Epithelial cell of proximal tubule (primary cell): Measurements from ENCODE around the gene FMN2. TPM values are rescaled to one million over a fixed set of nuclear protein-coding genes. Genes with fewer than 3 reads are reported as not detected.
A peak's percentile ranks its signal among the peaks of the same experiment; 100 is the strongest.

ENCODE experiments used
- DNase-seq: peaks from one replicate; pipeline ENCODE4 v3.0.0-alpha.2; 2011; ENCODE audit warnings: low read depth
- H3K4me3 ChIP-seq: 2 replicates; pipeline ENCODE4 v1.5.1; 2011; ENCODE audit warnings: low read depth, mild to moderate bottlenecking, low read length
- total RNA-seq: library from RNA; depleted of rRNA; stranded (reverse); fragments of >200 nt; gene quantifications from 2 replicates; pipeline ENCODE4 v1.2.3, GENCODE V29; 2015
- TF ChIP-seq, protein P1 (sequence below): conservative IDR thresholded peaks from 2 replicates; pipeline ENCODE4 v1.5.1; 2012; ENCODE audit warnings: low read depth, mild to moderate bottlenecking, low read length

Gene FMN2
- total RNA-seq, 1 donor from 2014 or later: 0.86 TPM

DNA sequence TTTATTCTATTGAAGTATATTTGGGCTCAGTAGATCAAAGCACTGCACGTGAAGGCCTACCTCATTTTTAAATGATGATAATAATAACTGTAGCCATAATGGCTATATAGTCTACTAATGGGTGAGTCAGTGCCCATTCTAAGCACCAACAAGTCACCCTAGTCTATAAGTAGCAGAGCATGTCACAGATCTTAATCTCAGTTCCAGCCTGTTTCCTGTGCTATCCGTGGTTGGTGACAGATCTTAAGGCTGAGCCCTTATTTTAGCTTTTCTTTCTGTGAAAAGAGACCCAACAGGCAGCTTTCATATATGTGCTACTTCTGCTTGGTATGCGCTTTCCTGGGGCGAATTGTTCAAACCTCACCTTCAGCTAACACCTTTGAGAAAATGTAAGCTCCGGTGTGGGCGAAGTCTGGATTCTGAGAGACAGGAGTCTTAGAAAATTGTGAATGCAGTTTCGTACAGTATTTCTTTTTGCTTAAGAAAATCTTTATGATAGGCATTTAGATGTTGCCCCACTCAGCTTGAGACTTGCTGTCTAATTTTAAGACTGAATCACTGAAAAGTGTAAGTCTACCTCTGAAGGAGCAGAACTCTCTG is 59.6 kb downstream of the FMN2 start:
- no peak for DNase-seq
- TF ChIP-seq, protein P1, sequence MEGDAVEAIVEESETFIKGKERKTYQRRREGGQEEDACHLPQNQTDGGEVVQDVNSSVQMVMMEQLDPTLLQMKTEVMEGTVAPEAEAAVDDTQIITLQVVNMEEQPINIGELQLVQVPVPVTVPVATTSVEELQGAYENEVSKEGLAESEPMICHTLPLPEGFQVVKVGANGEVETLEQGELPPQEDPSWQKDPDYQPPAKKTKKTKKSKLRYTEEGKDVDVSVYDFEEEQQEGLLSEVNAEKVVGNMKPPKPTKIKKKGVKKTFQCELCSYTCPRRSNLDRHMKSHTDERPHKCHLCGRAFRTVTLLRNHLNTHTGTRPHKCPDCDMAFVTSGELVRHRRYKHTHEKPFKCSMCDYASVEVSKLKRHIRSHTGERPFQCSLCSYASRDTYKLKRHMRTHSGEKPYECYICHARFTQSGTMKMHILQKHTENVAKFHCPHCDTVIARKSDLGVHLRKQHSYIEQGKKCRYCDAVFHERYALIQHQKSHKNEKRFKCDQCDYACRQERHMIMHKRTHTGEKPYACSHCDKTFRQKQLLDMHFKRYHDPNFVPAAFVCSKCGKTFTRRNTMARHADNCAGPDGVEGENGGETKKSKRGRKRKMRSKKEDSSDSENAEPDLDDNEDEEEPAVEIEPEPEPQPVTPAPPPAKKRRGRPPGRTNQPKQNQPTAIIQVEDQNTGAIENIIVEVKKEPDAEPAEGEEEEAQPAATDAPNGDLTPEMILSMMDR: no peak
- no peak overlapping the region for H3K4me3 ChIP-seq

DNA sequence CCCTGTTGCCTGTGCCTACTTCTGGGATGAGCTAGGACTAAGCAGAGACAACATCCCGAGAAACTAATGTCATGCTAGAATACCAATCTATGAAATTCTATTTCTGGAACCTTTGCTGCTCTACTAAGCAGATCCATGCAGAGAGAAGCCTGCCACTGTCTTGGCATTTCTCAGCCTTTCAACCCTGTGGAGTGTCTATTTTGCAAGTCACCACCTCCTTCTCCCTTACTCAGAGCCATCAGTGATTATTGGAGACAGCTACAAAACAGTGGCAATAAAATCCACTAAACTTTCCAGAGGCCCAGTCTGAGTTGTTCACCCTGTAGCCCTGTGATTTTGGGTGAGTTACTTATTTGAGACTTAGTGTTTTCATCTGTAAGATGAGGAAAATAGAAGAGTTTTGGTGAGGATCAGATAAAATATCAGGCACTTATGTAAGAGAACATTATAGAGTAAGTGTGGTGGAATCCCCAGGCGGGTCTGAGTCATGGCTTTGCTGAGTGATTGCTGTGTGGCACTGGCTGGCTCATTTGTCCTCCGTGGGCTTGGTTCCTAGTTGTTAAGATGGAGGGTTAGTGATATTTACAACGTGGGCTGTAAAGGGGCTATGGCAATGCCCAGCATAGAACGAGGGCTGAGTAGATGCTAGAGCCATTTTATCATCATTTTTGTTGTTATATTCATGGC is 61.1 kb downstream of the FMN2 start:
- H3K4me3 ChIP-seq: no peak overlapping the region
- no peak for DNase-seq
- TF ChIP-seq, protein P1: no peak

DNA sequence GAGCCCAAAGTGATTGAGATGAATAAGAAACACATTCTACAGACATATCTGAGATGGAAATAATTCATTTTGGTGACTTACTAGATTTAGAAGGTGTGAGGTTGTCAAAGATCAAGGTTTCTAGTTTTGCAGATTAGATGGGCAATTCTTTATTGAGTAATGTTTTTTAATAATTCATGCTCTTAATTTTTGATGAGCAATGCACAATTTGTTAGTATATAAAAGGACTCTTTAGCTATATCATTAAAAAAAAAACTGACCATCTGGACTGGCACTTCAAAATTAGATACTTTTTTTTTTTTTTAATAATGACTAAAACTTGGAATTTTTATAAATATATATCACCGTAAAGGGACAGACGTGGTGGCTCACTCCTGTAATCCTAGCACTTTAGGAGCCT is 63.9 kb downstream of the FMN2 start:
- DNase-seq: no peak
- no peak overlapping the region for H3K4me3 ChIP-seq
- TF ChIP-seq, protein P1: no peak

DNA sequence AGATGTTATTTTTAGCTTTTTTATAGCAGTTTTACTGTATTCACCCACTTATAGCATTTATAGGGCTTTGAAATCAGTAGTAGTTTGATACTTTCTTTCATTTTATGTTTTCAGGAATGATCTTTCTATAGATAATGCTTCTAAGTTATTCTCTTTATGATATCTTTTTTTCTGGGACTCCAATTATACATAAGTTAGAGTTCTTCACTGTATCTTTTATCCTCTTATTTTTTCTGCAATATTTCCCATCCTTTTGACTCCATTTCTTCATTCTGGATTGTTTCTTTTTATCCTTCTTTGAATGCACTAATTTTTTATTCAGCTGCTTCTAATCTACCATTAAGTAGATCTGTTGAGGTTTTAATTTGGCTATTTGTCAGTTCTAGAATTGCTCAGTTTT is 73.1 kb downstream of the FMN2 start:
- DNase-seq: no peak
- H3K4me3 ChIP-seq: no peak overlapping the region
- TF ChIP-seq, protein P1: no peak

DNA sequence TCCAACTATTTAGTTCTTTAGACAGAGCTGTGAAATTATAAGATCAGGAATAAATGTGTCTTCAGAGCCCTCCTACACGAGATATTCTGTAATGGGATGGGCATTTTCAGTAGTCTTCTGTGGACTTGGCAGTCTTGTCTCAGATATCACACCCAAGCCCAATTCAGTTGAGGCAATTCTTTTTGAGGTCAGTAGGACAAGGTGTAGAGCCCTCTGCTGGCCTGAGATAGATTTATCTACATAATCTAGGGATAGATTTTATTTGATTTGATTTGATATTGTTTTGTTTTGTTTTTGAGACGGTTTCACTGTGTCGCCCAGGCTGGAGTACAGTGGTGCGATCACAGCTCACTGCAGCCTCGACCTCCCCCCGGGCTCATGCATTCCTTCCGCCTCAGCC is 77.5 kb downstream of the FMN2 start:
- TF ChIP-seq, protein P1: peak; percentile 52
- H3K4me3 ChIP-seq: no peak overlapping the region
- DNase-seq: no peak

DNA sequence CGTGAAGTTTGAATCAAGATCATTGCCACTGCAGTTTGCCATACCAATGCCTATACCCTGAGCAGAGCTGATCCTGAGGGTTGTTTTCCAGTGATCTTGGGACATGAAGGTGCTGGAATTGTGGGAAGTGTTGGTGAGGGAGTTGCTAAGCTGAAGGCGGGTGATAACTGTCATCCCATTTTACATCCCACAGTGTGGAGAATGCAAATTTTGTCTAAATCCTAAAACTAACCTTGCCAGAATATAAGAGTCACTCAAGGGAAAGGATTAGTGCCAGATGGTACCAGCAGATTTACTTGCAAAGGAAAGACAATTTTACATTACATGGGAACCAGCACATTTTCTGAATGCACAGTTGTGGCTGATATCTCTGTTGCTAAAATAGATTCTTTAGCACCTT is 78.6 kb downstream of the FMN2 start:
- H3K4me3 ChIP-seq: no peak overlapping the region
- DNase-seq: no peak
- TF ChIP-seq, protein P1: no peak

DNA sequence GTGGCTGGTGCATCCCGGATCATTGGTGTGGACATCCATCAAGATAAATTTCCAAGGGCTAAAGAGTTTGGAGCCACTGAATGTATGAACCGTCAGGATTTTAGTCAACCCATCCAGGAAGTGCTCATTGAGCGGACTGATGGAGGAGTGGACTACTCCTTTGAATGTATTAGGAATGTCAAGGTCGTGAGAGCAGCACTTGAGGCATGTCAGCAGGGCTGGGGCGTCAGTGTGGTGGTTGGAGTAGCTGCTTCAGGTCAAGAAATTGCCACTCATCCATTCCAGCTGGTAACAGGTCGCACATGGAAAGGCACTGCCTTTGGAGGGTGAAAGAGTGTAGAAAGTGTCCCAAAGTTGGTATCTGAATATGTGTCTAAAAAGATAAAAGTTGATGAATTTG is 79.1 kb downstream of the FMN2 start:
- H3K4me3 ChIP-seq: no peak overlapping the region
- DNase-seq: no peak
- TF ChIP-seq, protein P1: no peak
